ENCODE results near the gene AGAP5.

AGAP5 gene

DNA sequence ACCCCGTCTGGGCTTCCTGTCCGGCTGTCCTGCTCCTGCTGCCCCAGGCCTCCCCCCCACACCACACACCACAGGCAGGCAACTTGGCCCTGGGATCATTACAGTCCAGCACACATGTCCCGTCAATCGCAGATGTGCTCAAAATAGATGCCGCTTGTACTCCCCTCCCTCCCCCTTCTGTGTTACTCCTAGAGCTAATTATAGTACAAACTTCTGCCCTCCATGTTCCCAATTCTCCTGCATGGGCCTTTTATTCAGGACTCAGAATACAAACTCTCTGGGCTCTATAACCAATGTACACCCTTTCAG, 42.0 kb downstream of the AGAP5 start, which contains the start of gene SYNPO2L:
SYNPO2L (minus strand) TSS at position 40 of the 309 bp plus-strand sequence. CDS start 107 bp downstream, outside the sequence.
- no peak for DNase-seq (ENCODE audit: extremely low read depth in 1 of 2, low read depth in 1 of 2)

DNA sequence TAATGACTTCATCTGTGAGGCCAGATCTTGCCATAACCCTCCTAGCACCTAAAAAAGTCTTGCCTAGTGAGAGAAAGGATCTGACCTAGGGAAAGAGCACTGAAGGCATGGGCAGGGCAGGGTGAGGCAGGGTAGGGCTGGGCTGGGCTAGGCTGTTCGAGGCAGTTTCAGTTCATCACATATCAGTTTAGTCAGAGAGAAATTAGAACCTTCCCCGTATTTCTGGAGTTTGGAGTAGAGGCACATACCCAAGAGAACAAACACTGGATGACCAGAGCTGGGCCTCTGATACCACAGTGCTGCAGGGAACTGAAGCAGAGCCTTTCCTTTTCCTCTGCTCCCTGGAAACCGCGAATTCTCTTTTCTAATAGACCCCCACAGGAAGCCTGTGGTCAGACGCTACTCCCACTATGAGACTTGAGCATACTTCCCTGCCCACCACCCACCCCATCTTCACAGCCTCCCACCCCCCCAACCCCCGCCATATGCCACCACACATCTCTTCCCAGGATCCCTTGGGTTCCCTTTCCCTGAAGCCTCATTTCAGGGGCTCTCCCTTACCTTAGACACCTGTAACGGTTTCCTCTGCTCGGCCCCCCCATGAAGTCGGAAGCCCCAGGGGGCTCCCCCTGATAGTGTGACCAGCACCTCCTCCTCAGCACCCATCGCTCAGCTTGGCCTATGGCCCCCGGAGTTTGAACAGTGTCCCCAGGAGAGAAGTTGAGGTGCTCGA, 42.5 kb downstream of the AGAP5 start:
- DNase-seq (ENCODE audit: extremely low read depth in 1 of 2, low read depth in 1 of 2): no peak

DNA sequence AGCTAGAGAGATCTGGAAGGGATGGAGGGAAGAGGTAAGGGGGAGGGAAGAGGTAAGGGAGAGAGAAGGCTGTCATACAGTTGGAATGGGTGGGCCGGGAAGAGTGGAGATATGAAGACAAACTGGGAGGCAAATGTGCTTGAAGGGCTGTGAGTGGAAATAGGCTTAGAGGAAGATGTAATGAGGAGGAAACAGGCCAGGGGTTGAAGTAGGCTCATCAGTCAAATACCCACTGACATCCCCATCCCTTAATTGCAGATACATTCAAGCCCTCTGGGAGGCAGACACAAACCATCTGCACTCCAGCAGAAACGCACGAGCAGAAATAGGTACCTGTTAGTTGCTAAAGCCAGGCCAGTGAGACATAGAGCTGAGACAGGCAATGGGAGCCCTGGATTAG, 44.2 kb downstream of the AGAP5 start:
- DNase-seq (ENCODE audit: extremely low read depth in 1 of 2, low read depth in 1 of 2): no peak

DNA sequence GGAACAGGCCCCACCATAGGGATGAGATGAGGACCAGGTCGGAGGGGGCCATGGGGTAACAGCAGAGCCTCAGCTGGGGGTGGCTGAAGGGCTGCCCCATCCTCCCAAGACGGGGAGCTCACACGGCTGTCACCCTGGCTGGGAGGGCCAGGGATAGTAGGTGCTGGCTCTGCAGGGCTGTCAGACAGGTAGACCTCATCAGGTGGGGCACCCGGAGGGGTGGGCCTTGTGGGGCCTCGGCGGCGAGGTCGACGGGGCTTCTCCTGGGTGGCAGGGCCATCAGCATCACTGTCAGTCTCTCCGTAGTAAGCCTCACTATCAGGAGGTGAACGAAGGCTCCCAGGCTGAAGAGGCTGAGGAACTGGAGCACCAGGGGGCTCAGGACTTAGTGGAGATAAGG, 44.7 kb downstream of the AGAP5 start:
- DNase-seq (ENCODE audit: extremely low read depth in 1 of 2, low read depth in 1 of 2): no peak

DNA sequence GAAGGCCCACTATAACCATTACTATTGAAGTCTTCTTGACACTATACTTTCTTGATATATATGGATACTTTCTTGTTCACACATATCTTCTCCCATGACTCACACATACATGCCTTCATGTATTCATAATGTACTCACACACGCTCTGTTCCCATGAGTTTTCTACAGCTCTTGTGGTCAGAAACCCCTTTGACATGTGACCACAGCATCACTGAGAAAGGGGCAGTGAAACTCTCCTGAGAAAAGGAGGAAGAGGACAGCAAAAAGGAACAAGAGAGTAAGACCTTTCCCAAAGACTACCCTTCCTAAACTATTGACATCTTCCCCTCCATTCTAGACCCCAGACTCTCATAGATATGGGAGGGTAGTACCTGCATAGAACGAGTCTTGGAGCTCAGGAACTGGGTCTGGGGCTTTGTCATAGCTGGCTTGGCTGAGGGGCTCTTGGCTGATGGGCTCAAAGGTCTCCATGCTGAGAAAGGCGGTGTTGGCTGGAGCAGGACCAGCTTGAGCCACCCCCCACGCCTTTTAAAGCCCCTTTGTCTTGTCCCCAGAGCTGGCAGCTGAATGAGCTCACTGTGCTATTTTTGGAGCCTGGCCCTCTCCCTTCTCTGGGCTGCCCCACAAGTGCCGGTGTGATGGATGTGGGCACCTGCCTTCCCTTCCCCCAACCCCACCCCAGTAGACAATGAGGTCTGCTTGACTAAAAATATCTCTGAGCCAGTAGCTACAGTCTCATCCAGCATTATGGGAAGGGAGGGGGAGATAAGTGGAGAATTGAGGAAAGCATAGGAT, 47.2 kb downstream of the AGAP5 start:
- DNase-seq (ENCODE audit: extremely low read depth in 1 of 2, low read depth in 1 of 2): no peak

DNA sequence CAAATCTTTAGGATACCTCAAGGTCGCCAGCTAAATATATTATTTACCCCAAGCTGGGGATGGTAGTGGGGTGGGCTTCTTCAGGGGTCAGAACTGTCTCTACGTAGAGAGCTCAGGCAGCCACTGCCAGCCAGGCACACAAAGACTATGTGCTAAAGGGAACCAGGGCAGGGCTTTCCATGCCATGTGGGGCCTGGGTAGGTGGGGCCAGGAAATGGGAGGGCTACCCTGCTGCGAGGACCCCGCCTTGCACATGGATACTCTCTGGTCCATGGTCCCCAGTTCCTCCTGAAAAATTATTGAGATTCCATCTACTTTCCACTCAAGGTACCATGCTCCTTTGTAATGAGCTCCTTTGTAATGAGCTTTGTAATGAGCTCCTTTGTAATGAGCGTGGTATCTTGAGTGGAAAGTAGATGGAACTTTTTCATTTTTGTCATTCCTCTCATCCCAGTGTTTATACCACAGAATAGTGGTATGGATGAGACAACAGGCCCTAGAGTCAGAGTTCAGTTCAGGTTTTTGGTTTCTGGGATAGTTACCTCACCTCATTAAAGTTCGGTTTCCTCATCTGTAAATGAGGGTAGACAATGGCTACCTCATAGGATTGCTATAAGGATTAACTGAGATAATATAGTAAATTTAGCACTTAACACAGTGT, 47.9 kb downstream of the AGAP5 start:
- DNase-seq (ENCODE audit: extremely low read depth in 1 of 2, low read depth in 1 of 2): no peak

DNA sequence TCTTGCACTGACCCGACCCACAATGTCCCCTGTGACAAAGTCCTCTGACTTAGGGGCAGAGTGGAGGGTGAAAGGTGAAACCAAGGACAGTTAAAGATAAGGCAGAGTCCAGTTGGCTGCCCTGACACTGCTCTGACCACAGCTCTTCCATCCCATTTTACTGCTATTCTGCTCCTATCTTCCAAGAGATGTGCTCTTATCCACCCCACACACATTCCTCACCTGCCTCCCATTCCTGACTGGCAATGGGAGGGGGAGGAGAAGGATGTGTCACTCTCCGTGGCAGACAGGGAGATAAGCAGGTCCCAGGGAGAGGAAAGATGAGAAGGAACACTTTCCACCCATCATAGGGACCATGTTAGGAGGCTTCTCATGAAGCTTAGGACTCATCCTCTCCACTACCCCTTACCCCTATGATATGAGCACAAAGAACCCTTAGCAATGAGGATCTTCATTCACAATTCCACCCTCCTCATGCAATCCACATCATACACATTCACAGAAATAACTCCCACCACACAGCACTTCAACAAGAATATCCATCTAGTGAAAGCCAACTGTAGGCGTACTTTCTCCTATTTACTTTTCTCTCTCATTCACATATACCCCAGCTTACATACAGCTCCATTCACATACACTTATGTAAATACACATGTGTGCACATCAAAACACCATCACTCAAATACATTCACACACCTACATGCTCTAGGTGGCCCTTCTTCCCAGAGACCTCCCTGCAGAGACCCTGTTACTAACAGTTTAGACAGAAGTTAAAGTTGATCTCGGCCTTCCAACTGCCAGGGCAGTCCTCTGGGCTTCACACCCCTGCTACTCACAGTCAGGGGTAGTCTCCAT, 48.7 kb downstream of the AGAP5 start:
- no peak for DNase-seq (ENCODE audit: extremely low read depth in 1 of 2, low read depth in 1 of 2)

DNA sequence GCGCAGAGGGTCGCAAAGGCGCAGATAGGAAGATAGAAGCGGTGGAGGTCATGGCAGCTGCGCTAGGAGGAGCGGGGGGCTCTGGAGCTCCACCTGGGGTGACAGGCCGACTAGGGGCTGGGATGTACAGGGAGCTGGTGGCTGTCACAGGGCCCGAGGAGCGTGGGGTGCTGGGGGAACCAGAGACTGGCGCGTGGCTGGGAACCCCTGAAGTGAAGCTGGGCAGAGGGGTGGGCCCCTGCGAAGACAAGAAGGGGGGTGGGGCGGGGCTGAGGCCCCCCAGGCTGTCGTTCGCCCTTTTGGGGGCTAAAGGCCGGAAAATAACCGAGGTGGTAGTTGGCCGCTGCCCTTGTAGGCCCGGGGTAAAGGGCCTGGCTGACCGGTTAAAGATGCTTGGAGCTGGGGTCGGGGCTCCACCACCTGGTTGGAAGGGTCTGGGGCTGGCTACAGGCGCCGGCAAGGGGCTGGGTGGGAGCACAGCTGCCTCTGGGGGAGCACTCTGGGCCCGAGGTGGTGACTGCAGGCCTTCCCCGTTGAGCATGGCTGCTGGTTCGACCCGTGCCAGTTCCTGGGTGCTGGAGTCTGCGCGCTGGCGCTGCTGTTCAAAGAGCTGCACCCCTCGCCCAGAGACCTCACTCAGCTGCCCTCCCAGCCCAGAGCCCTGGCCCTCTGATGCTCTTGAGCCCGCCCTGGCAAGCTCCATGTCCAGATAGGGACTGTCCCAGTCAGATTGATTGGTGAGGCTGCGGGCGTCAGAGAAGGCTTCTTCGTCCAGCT, 49.8 kb downstream of the AGAP5 start:
- DNase-seq (ENCODE audit: extremely low read depth in 1 of 2, low read depth in 1 of 2): no peak

DNA sequence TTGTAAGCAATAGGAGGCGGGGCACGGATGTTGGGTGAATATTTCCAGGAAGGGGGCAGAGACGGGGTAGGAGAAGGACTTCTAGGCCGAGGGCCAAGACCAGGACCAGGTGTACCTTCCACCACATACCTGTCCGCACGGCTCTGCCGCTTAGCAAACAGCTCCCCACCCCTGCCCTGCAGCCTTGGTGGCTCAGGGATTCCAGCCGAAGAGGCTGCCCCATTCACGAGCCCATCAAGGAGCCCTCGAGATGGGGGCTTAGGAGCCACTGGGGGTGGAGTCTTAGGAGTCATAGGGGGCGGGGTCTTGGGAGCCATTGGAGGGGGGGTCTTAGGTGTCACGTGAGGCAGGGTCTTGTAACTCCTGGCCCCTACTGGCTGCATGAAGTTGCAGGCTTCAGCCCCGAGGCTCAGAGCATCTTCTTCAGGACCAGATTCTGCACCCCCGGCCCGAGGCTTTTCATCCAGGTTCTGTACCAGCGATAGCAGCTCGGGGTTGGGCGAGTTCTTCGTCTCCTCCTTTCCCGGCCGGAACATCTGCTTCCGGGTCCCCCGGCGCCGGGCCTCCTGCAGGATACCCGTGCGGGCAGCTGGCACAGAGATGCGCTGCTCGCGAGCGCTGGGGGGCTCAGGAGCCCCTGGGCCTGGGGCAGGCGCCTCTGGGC, 50.6 kb downstream of the AGAP5 start:
- DNase-seq (ENCODE audit: extremely low read depth in 1 of 2, low read depth in 1 of 2): no peak

DNA sequence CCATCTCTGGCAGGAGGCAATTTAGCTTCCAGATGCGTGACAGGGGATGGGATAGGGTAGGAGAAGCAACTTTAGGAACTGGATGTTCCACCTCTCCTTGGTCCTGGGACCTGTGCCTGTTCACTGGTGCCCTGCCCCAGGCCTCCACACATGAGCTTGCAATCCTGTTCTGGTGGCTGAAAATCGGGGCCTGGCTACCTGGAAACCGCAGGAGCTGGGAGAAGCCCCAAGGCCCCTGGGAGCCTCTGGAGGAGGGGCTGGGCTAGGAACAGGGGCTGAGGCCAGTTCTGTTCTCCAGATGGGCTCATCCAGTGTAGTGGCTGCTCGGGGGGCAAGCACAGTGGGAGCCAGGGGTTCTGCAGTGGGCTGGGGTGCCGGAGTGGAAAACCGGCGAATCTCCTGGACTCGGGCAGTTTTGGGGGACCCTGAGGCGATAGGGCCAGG, 51.3 kb downstream of the AGAP5 start:
- no peak for DNase-seq (ENCODE audit: extremely low read depth in 1 of 2, low read depth in 1 of 2)

DNA sequence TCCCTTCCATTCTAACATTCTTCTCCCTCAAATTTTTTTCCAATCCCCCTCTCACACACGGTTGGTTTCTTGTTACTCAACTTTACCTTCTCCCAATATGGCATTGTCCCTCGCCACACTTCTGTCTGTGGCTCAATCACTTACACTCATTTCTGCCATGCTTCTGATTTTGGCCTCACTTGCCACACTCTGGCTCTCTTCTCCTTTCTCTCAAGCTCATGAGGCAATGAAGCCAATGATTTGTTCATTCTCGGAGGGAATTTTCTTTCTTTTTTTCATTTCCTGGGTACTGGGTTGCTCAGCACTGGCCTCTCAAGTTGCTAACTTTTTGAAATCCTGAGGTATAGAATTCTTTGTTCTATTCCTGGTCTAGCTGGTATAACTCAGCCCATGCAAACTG, 52.7 kb downstream of the AGAP5 start:
- no peak for DNase-seq (ENCODE audit: extremely low read depth in 1 of 2, low read depth in 1 of 2)

DNA sequence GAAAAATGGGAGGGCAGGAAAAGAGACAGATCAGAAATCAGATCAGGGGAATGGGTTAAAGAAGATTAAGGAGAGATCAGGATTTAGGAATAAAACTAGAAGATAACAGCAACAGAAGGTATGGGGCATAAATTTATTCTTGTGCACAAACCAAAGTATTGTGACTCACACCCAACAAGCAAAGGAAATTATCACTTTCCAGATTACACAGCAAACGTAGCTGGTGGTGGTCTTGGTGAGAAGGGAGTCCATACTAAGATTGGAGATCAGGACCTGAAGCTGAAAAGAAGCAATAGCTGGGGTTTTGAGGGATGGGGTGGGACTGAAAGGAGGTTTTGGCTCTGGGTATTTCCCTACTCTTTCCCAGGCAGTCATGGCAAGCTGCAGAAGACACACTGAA, 53.1 kb downstream of the AGAP5 start:
- no peak for DNase-seq (ENCODE audit: extremely low read depth in 1 of 2, low read depth in 1 of 2)

DNA sequence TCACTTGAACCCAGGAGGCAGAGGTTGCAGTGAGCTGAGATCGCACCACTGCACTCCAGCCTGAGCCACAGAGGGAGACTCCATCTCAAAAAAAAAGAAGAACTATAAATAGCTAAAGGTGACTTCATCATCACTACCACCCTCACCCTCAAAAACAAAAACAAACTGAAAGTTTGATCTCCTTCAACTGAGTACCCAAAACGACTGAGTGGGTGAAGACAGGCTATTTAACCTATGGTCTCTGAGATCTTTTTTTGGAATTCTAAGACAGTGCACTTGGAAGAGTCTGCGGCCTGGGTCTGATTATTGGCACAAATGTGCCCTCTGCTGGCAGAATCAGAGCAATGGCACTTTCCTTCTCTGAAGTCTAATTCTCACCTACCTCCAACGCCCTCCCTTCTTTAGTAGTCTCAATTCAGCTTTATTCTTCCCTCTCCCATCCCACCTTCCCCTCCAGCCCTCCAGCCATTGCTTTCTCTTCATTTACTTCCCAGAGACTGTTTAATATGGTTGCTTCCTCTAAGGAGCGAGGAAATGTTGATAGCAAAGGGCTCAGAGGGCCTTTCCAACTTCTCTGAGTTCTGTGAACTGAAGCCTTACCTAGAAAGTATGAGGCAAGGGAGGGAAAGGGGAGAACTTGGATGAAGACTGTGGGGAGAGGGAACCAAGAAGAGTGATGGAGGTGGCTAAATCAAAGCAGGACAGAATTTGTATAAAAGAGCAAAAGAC, 53.7 kb downstream of the AGAP5 start:
- no peak for DNase-seq (ENCODE audit: extremely low read depth in 1 of 2, low read depth in 1 of 2)

DNA sequence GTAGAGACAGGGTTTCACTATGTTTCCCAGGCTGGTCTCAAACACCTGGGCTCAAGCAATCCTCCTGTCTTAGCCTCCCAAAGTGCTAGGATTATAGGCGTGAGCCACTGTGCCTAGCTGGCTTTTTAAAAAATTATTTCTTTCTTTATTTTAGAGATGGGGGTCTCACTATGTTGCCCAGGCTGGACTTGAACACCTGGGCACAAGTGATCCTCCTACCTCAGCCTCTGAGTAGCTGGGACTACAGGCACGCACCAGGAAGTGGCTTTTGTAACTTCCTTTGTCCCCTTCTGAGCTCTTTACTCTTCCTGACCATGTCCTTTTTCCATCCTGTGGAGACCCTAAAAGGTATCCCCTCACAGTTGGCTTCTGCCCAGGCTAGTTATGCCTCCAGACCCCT, 54.5 kb downstream of the AGAP5 start:
- no peak for DNase-seq (ENCODE audit: extremely low read depth in 1 of 2, low read depth in 1 of 2)

DNA sequence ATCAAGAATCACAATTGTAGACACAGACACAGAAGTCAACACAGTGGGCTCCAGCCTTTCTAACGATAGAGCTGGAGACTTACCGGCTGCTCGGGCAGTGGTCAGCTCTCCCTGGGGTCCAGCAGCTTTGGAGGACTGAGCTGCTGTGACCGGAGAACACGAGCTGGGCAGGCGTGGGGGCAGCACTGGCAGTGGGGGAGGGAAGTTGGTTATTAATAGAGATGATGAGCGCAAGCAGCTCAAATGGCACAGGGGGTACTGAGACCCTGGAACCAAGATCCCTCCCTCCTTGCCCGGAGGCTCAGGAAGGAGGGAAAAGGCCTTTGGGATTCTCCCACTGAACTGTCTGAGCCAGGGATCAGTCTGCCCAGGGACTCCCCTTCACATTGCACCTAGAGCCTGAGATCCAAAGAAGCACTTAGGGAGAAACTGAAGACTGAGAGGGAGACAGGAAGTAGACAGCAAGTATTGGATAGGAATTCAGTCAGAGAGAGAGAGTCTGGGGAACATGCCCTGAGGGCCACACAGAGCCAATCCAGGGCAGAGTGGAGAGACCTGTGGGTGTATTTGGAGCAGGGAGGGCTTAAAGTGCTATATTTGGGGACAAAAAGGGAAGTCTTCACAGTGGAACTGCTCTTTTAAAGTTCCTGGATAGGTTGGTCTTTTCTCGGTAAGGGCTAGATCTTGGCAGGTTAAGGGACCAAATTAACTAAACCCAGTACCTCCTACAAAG, 56.4 kb downstream of the AGAP5 start, which contains the start of gene MYOZ1:
MYOZ1 (minus strand) TSS at position 147 of the 733 bp plus-strand sequence. CDS start 1,457 bp downstream, outside the sequence.
- DNase-seq (ENCODE audit: extremely low read depth in 1 of 2, low read depth in 1 of 2): no peak

DNA sequence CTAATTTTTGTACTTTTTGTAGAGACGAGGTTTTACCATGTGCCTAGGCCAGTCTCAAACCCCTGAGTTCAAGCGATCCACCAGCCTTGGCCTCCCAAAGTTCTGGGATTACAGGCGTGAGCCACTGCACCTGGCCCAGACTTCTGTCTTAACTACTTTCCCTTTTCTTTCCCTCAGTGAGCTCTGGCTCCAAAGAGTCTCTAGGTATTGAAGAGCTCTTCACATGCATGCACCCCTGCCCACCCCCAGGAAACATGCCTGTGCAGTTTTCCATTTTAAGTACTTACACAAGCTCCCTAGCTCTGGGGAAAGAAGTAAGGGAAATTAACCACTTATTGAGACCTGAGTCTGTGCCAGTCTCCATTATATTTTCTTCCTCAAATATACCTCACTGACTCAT, 58.6 kb downstream of the AGAP5 start:
- no peak for DNase-seq (ENCODE audit: extremely low read depth in 1 of 2, low read depth in 1 of 2)

DNA sequence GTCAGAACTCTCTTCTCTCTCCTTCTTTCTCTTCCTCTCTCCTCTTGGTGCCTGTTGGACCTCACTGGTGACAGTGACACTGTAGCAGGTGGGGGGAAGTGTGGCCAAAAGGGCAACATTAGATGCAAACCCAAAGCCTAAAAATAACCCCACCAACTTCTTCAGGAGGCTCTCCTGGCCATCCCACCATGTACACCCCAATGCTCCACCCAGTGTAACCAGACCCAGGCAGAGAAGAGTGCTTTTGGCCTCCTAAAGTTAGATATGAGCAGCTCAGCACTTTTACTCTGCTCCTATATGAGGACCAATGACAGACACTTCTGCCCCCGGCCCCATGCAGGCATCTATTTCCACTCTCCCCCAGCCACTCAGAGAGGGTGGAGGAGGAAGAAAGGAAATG, 62.1 kb downstream of the AGAP5 start:
- no peak for DNase-seq (ENCODE audit: extremely low read depth in 1 of 2, low read depth in 1 of 2)

DNA sequence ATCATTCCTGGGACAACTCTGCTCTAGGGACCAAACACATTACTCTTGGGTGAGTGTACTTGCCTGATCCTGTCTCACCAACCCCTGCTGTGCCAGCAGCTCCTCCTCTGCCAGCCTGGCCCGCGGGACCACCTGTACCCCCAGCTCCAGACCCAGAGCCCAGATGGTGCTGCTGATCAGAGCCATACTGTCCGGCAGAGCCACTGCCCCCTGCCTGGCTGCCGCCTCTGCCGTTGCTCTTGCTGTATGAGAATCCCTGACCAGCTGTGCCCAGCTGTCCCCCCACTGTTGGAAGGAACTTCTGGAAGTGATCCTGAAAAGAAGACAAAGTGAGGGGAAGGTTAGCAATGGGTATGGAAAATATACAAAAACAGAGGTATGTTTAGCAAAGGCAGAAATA, 63.5 kb downstream of the AGAP5 start:
- no peak for DNase-seq (ENCODE audit: extremely low read depth in 1 of 2, low read depth in 1 of 2)
